Umbilical cord (tissue), 2 donors: ENCODE results near the gene CYREN. TPM values are rescaled to one million over a fixed set of nuclear protein-coding genes. Genes with fewer than 3 reads are reported as not detected.

Experiments used
- DNase-seq: peaks from one replicate; pipeline ENCODE4 v3.0.0-alpha.2; 2015; ENCODE audit warnings: low spot score
- total RNA-seq: library from RNA; depleted of rRNA; stranded (reverse); fragments of >200 nt; gene quantifications from one replicate; pipeline ENCODE4 v1.2.3, GENCODE V29; 2014; ENCODE audit warnings: low replicate concordance; ENCODE audit not compliant: insufficient read depth

Gene CYREN
- total RNA-seq, 1 donor from 2014 or later: 39.5 TPM

DNA sequence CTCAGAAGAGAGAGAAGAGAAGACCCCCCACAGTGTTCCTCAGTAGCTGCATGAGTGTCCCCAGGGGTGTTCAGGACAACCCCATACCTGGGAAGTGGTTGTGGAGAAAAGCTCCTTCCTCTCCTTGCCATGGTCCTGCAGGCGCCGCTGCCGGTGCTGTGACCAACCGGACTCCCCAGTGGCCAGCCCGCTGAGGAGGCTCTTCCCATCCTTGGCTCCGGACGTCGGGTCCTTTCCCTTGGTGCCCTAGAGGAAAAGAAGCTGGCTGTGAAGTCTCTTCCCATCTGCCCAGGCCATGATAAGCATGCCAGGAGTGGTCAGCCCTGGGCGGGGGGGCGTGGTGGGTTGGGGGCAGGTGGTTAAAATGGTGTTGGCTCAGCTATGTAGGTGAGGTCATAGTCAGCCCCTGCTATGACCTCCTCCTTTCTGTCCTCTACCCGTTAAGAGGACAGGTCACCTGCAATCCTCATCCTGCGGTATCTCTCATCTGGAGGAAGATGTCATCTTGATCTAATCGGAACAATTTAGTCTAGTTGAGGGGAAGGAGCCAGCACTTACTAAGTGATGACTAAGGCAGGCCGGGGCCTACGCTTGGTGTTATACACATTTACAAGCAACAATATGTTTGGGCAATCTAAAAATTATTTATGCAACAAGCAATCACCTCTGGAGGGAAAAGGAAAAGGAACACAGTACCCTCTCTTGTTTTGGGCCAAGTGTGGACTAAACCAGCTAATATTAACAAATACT lies 27.6 kb upstream of the CYREN start:
- DNase-seq: no peak

DNA sequence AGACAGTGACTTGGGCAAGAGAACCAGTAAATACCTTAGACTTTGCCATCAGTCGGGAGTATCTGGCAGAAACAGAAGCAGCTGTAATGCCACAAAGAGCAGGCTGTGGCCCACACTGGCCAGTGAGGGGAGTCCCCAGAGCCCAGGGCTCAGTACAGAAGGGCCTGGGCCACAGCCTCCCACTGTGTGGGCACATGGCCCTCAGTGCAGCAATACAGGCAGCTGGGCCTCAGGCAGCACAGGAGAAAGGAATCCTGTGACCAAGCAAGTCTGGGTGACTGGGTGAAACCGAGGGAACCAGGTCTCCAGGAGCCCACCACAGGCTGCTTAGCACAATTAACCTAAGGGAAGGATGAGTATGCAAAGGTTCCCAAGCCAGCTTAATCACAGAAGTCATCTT lies 26.8 kb upstream of the CYREN start:
- DNase-seq: no peak

DNA sequence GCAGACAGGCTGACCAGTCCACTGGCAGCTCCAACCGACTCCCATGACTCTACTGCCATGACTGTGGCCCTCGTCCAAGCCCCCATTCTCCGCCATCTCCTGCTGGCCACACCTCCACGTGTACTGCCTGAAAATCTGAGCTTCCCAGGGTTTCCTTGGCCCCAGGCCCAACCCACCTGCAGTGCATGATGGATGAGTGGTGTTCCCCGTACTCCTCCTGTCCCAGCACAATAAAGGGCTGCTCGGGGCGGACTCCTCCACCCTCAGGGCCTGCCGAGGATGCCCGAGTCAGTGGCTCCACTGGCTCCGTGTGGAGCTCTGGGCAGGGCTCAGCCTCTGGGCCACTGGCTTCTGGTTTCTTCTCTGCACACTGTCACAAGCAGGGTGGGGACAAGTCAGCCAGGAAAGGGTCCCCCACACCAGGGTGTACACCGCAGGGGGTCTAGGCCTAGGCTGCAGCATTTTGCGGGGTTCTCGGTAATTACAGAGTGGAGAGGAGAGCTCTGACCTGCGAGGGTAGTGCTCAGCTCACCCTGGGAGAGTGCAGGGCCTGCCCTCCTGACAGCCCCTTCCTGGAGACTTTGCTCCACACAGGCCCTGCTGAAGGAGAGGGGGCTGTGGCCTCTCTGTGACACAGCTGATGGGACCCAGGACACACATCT lies 25.6 kb upstream of the CYREN start:
- no peak for DNase-seq

DNA sequence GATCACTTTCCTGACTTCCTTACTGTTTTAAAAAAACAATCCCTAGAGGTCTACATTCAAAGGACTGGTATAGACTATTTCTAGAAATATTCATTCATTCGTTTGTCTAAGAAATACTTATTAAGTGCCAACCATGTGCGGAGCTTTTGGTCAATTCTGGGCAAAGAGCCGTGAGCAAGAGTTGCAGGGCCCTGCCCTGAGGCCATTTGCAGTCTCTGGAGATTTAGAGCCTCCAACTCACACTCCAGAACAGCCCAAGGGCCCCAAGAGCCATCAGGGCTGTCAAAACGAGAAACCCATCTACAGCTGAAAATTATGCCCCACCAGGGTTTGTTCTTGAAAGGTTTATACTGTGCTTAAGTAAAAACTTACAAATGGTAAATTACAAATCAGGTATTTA lies 24.6 kb upstream of the CYREN start:
- DNase-seq: no peak

DNA sequence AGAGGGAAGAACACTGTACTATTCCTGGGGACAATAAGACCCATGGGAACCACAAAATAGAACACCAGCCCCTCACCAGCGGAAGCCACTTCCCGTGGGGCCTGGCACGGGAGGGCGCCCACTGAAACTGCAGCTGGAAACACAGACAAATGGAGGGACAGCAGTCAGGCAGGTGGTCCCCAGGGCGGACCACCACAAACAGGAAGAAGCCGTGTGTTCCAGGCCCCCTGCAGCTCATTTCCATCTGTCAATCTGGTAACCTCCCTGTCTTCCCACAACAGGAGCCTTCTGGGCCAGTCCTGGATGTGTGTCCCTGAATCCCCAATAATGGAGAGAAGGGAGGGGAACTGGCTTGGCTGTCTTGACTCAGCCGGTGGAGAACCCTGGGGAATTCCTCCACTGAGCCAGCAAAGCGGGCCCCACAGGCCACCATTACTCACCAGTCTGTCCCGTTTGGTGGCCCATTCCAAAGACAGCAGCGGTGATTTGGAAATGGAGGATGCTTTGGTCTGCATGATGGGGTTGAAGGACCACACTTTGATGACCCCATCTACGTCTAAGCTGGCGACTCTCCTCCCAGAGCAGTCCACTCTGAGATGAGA lies 24.1 kb upstream of the CYREN start:
- no peak for DNase-seq

DNA sequence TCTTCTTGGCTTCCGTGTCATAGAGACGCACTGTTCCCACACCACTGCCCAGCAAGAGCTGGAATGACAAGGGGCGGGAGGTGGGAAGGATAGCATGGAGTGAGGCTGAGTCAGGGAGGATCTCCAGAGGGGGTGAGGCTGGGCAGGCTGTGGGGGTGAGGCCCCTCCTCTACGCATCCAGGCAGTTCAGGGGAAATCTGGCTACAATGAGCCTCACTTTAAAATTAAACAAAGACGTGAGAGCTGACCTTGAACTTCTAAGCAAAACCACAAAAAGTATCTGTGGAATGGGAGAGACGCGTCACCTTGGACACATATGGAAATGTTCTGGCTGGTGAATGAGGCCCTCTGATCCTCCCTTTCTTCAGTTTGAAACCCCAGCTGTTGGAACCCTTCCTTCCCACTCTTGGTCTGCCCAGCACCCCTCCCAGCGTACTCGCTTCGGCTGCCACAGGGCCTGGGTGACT lies 23.1 kb upstream of the CYREN start:
- no peak for DNase-seq

DNA sequence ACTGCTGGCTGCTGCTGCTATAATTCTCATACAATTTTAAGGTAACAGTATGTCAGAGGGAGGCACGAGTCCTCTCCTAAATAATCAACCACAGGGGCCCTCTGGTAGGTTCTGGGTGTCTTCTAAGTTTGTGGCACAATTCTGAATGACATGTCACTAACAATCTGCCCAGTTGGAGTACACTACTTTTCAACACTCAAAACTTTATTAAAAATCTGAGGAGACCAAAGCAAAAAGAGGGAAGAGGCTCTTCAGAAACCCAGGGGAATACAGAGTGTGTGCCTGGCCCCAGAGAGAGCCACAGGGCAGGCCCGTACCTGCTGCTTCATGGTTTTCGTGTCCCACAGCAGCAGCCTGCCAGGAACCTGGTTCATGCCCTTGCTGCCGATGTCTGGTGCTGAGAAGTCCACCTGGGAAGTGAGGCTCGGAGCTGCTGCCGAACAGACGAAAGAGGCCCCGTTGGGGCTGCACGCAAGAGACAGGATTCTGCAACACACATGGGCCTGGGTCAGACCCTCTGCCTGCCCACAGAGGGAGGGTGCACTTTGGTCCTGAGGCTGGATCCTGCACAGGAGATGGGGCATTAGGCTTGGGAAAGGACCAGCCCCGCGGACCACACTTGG lies 22.5 kb upstream of the CYREN start:
- DNase-seq: peak; percentile 24

DNA sequence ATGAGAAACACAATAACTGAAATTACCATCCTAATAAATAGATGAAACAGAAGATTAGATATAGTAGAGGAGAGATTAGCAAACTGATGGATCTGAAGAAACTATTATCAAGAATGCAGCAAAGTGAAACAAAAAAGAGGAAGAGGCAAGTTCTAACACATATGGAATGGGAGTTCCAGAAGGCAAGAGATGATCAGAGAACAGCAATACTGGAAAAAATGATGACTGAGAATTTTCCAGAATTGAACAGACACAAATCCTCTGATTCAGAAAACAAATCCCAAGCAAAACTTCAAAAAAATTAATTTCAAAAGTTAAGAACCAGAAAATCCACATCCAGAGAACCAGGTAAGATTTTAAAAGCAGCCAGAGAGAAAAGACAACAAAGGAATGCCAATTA lies 20.2 kb upstream of the CYREN start:
- DNase-seq: no peak

DNA sequence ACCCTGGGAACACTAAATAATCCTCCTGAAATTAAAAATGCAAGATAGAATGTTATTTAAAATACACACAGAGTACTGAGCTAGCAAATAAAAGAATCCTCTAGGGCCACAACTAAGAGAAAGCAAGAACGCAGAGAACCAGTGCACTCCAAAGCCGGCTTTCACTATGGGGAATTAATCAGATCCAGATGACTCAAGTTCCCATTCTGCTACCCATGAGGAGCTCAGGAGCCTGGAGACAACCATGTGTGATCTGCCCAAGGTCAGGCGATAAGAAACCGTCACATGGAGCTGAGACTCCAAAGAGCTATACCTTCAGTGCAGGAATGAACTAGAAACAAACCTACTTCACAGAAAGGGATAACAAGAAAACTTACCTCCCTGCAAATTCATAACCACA lies 19.5 kb upstream of the CYREN start:
- no peak for DNase-seq

DNA sequence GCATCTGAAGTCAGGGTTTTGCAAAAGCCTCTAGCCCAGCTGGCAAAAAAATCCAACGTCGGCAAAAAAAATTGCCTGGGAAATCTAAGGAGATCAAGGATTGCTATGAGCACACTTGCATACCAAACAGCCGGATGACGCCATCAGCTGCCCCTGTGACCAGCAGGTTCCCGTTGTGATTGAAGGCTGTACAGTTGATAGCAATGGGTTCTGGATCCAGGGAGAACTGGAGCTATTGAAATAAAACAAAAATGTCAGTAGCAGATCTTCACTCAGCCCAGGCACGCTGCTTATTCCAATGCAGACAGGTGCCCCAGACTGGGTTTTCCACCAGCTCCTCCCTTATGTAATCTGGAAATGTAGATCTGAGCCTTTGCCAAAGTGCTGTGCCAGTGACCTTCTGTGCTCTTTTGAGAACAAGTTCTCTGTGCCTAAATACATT lies 18.7 kb upstream of the CYREN start:
- no peak for DNase-seq

DNA sequence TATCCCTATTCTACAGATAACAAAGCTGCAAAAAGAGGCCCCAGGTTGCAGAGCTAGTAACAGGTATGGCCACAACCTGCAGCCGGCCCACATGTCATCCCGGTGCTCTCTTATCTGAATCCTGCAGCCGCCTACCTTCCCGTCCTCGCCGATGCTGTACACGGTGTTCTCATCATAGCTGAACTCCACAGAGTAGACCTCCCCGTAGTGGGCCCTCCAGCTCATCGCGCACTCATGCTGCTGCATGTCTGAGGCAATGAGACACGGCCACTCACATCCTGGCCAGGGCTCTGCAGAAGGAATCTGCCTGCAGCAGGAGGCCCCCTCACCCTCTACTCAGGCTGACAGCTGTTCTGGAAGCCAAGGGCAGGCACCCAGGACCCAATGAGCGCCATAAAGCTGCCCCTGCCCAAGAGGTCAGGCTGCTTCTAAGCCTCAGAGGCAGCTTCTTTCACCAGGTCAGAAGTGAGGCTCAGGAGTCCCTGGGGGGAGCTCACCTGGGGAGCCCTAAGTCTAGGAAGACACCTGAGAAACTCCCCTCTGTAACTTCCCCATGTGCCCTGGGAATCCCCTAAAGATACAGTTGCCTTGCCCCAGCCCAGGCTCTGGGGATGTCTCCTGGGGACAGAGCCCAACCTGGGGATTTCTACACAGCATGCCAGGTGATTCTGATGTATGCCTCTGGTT lies 17.9 kb upstream of the CYREN start:
- DNase-seq: no peak

DNA sequence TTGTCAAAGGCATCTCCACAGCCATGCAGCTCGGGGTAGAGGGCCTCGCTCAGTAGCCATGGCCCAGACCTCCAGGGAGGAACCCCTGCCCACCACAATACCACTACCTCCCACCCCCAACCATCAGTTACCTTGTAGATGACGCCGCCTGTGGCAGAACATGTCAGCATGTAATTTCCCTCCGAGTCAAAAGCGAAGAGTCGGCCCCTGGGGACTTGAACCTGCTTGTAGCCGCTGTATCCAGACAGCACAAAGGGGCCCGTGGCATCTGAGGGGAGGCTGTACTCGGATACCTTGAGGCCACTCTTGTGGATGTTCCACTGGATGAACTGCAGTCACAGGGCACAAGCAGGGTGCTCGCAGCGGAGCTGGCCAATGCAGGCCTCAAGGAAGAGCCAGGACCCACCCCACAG lies 16.3 kb upstream of the CYREN start:
- no peak for DNase-seq

DNA sequence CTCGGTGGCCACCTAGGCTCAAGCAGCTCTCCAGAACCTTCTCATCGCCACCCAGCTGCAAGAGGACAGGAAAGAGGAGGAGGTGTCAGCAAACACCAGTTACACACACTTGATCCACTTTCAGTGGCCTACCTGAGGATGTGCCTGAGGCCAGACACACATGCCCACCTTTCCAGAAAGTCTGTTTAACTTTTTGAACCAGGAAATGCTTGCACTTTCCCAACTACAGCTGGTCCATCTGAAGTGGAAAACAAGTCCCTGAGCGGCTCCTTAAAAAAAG lies 15.7 kb upstream of the CYREN start:
- DNase-seq: no peak

DNA sequence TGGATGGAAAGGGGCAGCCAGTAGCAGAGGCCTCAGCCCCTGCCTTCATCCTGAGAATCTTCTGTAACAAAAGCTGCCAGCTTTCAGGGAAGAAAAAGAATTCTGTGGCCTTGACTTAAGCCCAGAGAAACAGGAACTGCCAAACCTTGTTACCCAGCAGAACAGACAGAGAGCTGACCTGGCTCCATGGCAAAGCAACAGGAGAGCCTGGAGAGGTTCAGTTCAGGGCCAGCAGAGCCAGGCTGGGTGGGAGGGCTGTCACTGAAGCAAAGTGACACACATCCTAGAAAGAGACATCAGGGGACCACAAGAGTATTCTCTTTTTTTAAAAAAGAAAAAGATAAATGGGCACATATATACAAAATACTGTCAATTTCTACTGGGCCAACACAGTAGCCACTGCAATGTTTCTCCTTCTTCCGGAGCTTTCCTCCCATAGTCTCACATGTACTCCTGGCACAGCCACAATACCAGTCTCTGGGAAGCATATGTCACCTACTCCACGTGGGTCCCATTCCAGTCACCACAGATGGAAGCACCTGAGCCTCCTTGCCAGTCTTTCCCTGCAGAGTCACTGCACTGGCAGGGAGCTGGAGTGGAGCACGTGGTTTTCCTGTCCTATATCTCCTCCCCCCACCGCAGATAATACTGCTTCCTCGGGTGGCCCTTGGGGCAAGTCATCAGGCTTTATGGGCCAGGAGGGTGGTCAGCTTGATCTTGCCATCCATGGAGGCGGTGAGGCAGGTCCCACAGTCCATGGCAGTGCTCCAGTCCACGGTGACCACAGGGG lies 15.2 kb upstream of the CYREN start:
- no peak for DNase-seq

DNA sequence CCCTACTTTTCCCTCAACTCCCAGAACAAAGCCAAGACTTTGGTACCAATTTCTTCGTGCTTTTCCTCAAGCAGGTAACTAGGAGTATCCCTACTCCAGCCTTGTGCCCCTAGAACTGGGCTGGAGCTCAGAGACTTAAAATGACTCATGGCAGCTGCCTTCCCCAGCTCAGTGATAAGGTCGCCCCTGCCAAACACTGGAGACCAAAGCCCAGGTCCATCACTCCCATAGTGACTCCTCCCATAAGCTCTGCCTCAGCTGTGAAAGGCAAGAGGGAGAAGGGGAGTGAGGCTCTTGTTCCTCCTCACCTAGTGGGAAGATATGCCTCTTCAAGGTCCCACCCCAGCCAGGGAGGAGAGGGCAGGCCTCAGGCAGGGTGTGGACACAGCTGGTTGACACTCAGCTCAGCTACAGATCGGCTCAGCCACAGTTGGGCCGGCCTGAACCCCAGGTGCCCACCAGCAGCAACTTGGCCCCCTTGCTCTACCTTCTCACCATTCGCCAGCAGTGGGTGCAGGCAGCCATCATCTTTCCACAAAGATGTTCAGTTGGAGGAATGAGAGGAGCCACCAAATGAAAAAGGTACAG lies 13.8 kb upstream of the CYREN start:
- DNase-seq: no peak

DNA sequence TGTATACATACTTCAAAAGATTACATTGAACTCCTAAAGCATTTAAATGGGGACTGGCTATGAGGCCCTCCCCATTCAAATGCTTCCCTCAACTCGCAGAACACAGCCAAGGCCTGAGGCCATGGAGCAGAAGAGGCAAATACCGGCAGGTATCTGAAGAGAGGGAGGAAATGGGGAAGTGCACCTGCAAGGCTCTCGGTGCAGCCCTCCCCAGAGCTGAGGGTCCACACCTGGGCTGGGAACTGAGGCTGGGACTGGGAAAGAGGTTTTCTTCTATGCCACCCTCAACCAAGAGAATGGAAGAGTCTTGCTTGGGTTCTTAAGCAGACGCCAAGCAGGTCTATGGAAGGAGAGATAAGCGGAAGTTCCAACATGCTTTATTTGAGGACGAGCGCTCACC lies 13.0 kb upstream of the CYREN start:
- DNase-seq: no peak

DNA sequence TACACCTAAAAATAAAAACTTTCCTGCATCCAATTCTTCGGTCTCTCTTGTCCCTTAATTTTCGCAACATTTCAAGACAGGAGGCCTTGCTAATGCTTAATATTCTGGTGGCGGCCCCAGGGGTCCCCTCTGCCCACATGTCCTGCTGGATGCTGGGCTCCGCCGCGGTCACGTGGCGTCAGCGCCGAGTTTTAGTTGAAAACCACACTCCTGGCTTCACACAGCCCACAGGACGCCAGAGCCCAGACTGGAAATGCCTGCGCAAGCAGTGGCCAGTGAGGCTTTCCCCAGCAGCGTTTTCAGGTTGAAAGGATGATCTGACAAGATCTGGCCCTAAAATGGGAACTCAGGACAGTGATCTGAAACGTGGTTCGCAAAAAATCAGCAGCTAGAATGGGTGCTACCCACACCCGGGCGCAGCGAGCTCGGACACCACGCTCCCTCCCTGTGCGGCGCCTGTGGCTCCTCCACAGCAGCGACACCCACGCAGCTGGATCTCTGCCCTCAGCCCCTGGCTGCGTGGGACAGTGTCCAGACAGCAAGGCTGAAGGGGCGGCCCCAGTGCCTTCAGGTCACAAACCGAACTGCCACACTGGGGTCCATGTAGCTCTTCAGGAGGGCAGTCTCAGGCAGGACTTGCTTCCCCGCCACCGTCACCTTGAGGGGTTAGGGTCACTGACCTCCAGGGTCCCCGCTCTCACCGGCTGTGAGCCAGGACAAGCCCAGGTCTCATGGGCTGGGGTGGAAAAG lies 11.6 kb upstream of the CYREN start:
- DNase-seq: no peak

DNA sequence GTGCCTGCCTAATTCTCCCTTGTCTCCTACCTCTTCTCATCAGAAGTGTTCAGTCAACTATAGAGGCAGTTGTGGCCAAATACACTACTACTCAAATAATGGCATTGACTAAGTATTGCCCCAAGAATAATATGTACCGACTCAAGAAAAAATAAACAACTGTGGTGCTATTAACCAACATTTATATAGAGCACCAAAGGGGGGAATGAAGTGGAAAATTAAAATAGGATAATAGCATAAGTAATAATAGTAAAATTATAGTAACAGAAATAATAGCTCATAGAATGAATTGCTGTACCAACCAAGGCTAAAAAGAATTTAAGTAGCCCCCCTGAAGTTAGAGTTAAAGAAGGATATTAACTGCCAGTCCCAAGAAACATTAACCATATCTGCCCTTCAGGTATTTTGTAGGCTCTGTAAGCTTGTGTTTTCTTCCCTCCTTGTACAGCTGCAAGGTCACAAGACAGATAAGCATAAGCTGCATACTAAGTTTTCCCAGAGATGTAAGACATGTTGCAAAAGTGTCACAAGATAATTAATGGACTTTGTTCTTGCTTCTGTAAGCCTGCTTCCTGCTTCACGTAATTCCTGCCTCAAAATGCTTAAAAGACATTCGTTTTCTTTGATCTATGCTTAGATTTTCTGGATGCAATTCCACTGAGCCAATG lies 10.9 kb upstream of the CYREN start:
- no peak for DNase-seq

DNA sequence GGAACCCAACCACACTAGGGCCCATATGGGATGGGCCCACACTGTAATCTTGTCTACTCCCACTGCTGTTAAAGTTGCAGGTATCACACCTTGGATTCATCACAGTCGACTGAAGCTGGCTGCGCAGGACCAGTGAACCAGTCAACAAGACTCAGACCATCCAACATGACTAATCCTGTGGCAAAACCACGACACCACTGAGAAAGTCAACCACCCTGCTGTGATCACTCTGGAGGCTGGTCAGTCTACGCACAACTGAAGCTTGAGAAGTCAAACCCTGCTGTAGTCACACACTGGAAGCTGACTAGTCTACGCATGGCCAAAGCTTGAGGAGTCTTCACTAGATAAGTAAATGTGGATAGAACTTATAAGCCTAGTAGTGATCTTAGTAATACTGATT lies 9.6 kb upstream of the CYREN start:
- no peak for DNase-seq
